ENCODE measurements around the gene RHOT2. TPM values are rescaled to one million over a fixed set of nuclear protein-coding genes. Genes with fewer than 3 reads are reported as not detected.

RHOT2 gene
- total RNA-seq, 1 experiment from 2014 or later = 98.5 TPM

DNA sequence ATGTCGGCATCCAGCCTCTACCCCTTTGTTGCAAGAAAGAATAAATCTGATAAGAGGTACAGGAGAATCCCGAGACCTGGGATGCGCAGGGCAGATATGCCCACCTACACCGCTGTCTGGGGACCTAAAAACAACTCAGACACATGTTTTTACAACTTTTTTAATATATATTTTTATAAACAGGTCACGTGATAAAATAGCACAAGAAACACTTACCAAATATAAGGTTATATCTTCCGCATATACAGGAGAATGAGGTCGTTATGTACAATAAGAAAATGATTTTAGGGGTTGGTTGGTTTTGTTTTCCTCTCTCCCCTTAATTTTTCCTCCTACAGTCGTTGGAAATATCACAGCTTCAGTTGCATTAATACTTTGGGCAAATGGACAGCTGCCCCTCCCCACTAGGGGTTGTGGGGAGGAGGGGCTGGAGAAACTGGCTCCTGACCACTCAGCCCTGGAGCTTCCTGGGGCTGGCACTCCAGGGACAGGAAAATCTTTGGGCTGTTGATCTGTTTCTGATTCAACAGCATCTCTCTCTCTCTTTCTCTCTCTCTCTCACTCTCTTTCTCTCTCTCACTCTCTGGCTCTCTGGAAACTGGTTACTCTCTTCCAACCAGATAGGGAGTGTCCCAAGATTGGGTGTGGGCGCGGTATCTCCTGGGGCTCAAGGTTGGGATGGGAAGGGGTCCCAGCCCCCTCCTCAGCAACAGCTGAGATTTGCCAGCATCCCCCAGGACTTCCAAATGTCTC is 24.6 kb downstream of the RHOT2 start:
- Histone ChIP-seq H3K36me3 (ENCODE audit: control insufficient read depth in 1 of 2, insufficient read depth in 2 of 2, low read length in 2 of 2) (no peaks in the 10 kb centered on the region), H3K9me3 (ENCODE audit: control insufficient read depth in 1 of 2, insufficient read depth in 1 of 2, low read depth in 1 of 2, low read length in 2 of 2) (no peaks in the 10 kb centered on the region), H3K79me2 (ENCODE audit: insufficient read depth, low read length) (peaks cover 13% of the 10 kb centered on the region; the same call in 1 of the 2 replicates), H3K27me3 (ENCODE audit: insufficient read depth, low read length) (no peaks in the 10 kb centered on the region), H3K9me2 (ENCODE audit: insufficient read depth) (no peaks in the 10 kb centered on the region), H3K4me3 (replicated peaks in 1 of 2; ENCODE audit: low read depth in 1 of 2, low read length in 2 of 2) (no peak overlapping the region), H3K27ac (ENCODE audit: low read depth, low read length) (no peak overlapping the region), H2AFZ (ENCODE audit: low read depth, low read length, poor library complexity, severe bottlenecking) (no peak overlapping the region), H3K4me2 (ENCODE audit: low read length) (no peak overlapping the region), H3K4me1 (ENCODE audit: control insufficient read depth in 1 of 2, insufficient read depth in 2 of 2, low read length in 2 of 2) (peaks cover 18 to 46% of the 10 kb centered on the region in 2 experiments), H4K20me1 (ENCODE audit: insufficient read depth) (no peaks in the 10 kb centered on the region), H3K9ac (ENCODE audit: low read length) (no peak overlapping the region)
- no peak for DNase-seq (ENCODE audit: low read depth, low spot score)
- ChIA-PET POLR2A (no interaction called here), RAD21 (ENCODE audit: low non-redundant PET in 1 of 2, low total read pairs in 2 of 2, uncharacterized antibody in 2 of 2, unreplicated experiment in 2 of 2) (no interaction called here), CTCF (interaction anchor here (0.7 kb wide), 1 partner anchor 109 kb away, joined by 5 read pairs; no protein-coding TSS in a partner anchor)
- no peak for TF ChIP-seq EZH2 (IDR thresholded peaks at IDR 0.05)
- no peak for TF ChIP-seq ZNF274 (IDR thresholded peaks at IDR 0.05; ENCODE audit: low read depth, low read length)
- TF ChIP-seq SRF (IDR thresholded peaks at IDR 0.05; ENCODE audit: low read depth) = no peak
- TF ChIP-seq, protein P1, sequence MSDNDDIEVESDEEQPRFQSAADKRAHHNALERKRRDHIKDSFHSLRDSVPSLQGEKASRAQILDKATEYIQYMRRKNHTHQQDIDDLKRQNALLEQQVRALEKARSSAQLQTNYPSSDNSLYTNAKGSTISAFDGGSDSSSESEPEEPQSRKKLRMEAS (IDR thresholded peaks at IDR 0.05) = no peak
- TF ChIP-seq, protein P2, sequence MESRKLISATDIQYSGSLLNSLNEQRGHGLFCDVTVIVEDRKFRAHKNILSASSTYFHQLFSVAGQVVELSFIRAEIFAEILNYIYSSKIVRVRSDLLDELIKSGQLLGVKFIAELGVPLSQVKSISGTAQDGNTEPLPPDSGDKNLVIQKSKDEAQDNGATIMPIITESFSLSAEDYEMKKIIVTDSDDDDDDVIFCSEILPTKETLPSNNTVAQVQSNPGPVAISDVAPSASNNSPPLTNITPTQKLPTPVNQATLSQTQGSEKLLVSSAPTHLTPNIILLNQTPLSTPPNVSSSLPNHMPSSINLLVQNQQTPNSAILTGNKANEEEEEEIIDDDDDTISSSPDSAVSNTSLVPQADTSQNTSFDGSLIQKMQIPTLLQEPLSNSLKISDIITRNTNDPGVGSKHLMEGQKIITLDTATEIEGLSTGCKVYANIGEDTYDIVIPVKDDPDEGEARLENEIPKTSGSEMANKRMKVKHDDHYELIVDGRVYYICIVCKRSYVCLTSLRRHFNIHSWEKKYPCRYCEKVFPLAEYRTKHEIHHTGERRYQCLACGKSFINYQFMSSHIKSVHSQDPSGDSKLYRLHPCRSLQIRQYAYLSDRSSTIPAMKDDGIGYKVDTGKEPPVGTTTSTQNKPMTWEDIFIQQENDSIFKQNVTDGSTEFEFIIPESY (IDR thresholded peaks at IDR 0.05; ENCODE audit: extremely low read depth, insufficient replicate concordance, low read length) = no peak
- TF ChIP-seq SP1 (IDR thresholded peaks at IDR 0.05; ENCODE audit: low read depth) = no peak
- no peak; the same call in 1 of the 2 replicates for TF ChIP-seq POLR2AphosphoS5 (IDR thresholded peaks at IDR 0.05; ENCODE audit: low read depth, low read length)
- intact Hi-C loops (cut with micrococcal nuclease) = no loop called here
- no peak for ATAC-seq
- BruUV-seq (replicated peaks) = TSS peak; percentile 52

Data from HCT116 (cell line).